ENCODE data around the gene DDI2.

Gene DDI2

DNA sequence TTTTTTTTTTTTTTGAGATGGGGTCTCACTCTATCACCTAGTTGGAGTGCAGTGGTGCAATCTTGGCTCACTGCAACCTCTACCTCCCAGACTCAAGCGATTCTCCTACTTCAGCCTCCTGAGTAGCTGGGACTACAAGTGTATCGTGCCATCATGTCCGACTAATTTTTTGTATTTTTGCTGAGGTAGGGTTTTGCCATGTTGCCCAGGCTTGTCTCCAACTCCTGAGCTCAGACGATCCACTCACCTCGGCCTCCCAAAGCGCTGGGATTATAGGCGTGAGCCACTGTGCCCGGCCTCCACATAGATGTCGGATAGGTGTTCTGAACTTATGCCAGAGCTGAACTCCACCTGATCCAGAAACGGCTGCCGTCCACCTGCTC lies 87.9 kb downstream of the DDI2 start:
- FAIRE-seq: no peak

DNA sequence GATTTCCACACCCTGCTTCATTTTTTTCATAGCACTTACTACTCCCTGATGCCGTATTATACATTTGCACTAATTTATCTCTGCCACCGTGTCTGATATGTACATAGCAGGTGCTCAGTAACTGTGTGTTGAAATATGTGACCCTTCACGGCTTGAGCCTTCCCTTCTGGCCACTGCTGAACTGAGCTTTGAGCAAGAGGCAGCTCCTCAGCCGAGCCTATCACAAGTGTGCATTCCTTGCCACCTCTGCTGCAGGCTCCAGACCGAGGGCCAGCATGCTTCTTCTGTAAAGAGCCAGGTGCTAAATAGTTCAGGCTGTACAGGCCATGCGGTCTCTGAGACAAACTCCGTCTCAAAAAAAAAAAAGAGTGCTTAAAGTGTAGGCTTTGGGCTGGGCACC lies 89.5 kb downstream of the DDI2 start:
- FAIRE-seq: no peak

- FAIRE-seq: no peak
Observed at GRCh38 chr1:15707239-15707925, 90.1 kb downstream of the DDI2 start.

DNA sequence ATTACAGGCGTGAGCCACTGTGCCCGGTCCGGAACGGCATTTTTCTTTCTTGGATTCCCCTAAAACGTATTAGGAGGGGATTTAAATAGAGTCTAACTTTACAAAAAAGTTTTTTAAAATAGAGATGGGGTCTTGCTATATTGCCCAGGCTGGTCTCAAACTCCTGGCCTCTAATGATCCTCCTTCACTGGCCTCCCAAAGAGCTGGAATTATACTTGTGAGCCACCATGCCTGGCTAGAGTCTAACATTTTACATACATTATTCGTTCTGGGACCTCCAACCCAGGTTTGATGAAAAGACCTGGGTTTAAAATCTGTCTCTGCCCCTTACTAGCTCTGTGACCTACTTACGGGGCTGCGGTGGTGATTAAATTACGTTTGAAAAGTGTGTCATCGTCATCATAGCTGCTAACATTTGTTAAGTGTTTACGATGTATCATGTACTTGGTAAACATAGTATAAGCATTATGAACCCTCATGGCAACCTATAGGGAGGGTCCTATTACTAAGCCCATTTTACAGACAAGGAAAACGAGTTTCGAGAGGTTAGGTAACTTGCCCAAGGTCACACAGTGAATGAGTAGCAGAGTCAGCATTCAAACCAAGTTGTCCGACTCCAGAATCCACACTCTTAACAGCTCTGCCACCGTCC lies 91.4 kb downstream of the DDI2 start:
- peak; percentile 62 for FAIRE-seq

DNA sequence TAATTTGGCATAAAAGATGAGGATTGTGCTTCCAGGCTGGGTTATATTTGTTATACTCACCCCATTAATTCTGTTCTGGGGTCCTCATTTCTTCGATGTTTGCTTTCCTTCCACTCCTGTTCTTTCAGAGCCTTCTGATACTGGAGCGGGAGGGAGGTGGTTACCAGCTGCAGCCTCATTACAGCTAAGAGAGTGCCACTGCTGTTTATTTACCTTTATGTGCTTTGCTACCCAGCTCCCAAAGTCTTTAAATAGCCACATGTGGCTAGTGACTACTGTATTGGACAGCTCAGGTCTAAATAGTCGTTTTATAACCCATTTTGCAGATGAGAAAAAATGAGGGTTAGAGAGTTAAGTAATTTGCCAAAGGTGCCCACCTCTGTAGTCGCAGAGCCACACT lies 92.0 kb downstream of the DDI2 start:
- peak; percentile 98 for FAIRE-seq

- peak; percentile 97 for FAIRE-seq
Observed at GRCh38 chr1:15712168-15712567, 94.9 kb downstream of the DDI2 start.

DNA sequence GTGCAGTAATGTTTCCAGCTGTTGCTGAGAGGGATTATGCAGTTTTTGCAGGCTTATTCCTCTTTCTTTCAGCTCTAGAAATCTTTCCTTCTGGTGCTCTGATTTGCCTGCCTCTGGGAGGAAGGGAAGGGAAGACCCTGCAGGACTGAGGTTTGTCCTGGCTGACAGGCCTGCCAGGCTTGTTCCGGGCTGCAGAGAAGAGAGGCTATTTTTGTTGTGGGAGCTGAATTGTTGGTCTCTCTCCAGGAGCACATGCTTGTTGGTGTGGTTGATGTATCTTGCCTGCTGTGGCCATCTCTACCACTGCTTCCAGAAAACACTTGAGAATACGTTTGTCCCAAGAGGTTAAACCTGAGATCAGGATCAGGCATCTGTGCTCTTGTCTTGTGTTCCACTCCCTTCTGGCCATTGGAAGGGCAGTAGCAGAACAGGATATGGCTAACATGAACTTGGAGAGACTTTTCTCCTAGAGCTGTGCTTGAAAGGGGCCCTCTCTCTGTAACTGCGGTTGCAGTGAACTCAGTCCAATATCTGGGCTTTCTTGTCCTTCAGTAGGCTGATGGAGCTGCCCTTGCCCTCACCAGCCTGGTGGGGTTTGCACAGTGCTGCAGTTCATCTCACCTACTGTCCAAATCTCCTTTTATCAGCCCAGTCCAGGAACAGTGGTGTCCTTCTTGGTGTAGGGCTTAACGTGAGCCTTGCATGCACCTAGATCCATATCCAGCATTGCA lies 97.3 kb downstream of the DDI2 start:
- no peak for FAIRE-seq

DNA sequence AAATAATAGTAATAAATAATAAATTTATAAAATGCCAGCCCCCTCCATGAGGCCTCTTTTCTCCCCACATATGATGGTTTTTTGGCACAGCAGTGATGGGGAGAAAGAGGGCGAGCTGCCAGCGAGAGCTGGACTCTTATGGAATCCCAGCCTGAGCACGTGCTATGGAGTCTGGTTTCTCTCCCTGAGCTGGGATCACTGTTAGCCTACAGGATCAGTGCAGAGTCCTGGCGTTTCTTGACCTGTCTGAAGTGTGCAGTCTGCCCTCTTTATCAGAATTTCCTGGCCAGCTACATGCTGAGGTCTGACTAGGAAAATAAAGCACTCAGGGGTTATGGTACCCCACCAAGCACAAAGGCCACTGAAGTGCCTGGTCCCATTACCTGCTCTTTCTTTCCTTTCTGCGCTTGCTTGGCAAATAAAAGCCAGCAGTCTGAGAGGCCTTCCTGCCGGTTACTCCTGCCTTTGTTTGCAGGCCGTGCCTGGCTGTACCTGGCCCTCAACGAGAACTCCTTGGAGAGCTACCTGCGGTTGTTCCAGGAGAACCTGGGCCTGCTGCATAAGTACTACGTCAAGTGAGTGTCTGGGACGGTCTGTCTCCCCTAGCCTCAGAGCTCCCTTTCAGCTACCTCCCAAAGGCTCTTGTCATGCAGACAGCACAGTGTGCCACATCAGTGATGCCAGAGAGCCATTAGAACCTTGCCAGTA lies 100.3 kb downstream of the DDI2 start:
- no peak for FAIRE-seq

GRCh38 chr1:15718199-15718601 lies 100.9 kb downstream of the DDI2 start:
- no peak for FAIRE-seq
